ENCODE measurements around the gene RIOK2. TPM values are rescaled to one million over a fixed set of nuclear protein-coding genes. Genes with fewer than 3 reads are reported as not detected.
A peak's percentile ranks its signal among the peaks of the same experiment; 100 is the strongest.

The RIOK2 gene
- total and polyA plus RNA-seq, 9 of the 15 experiments (the other 6 are each of a cell fraction or from before 2014, with no cell fraction given) = 22.9 to 97.6 (median 47.8) TPM

DNA sequence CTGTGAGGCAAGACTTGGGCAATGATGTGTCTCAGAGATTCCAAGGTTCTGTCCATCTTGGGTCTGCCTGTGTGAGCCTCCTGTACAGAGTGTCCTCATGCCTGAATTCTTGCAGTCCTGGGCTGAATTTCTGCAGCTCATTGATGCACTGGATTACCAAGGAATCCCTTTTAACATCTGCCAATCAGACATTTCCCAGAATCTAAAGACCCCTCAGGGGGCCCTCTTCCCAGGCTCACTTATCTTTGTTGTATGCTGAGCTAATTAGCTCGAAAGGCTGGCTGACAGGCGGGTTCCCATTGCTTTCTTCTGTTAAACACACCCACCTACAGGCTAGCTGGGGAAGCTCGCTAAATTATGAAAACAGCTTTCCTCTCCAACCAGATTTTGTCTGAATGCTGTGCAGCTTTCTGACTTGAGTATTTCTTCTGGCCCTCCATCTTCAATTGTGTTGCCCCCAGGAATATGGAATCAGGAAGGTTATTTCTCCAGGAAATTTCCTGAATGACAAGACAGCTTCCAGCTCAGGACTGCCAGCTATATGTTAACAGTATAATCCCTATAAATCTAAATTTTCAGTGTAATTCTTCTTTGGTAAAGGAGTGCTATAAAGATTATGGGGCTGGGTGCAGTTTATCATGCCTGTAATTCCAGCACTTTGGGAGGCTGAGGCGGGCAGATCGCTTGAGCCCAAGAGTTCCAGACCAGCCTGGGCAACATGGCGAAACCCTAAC, 40.4 kb downstream of the RIOK2 start, which contains the start of gene LIX1 (continued):
- TF ChIP-seq CTCF (IDR thresholded peaks at IDR 0.05 in 2 of 3, conservative IDR thresholded peaks at IDR 0.05 in 1 of 3; ENCODE audit: insufficient read depth in 2 of 3, low read depth in 1 of 3, low read length in 3 of 3) (peak; percentile 56 to 78 (median 63)), SMC3 (conservative IDR thresholded peaks at IDR 0.05; ENCODE audit: insufficient read depth, low read depth, low read length) (peak; percentile 36; the same call in 1 of the 2 replicates), RNF219 (CRISPR knock-in tag; IDR thresholded peaks at IDR 0.05) (no peak), RNF2 (IDR thresholded peaks at IDR 0.05) (no peak), TCFL5 (CRISPR knock-in tag; conservative IDR thresholded peaks at IDR 0.05) (no peak), RAD21 (CRISPR knock-in tag; conservative IDR thresholded peaks at IDR 0.05 in 1 of 2, IDR thresholded peaks at IDR 0.05 in 1 of 2) (peak; percentile 78), RCOR1 (IDR thresholded peaks at IDR 0.05; ENCODE audit: borderline replicate concordance in 1 of 2, low read depth in 2 of 2, low read length in 2 of 2) (no peak), ZNF696 (CRISPR knock-in tag; conservative IDR thresholded peaks at IDR 0.05) (no peak), OTX1 (CRISPR knock-in tag; IDR thresholded peaks at IDR 0.05) (no peak), ZNF212 (CRISPR knock-in tag; IDR thresholded peaks at IDR 0.05) (no peak), FIP1L1 (IDR thresholded peaks at IDR 0.05; ENCODE audit: low read depth, low read length, poor library complexity, severe bottlenecking) (no peak), YBX1 (IDR thresholded peaks at IDR 0.05) (no peak), YY1 (IDR thresholded peaks at IDR 0.05; ENCODE audit: borderline replicate concordance in 1 of 3, control insufficient read depth in 1 of 3, extremely low read depth in 1 of 3, insufficient read depth in 3 of 3, insufficient read length in 1 of 3, insufficient replicate concordance in 2 of 3, low read depth in 1 of 3, low read length in 2 of 3) (no peak)
- TF ChIP-seq, protein P1, sequence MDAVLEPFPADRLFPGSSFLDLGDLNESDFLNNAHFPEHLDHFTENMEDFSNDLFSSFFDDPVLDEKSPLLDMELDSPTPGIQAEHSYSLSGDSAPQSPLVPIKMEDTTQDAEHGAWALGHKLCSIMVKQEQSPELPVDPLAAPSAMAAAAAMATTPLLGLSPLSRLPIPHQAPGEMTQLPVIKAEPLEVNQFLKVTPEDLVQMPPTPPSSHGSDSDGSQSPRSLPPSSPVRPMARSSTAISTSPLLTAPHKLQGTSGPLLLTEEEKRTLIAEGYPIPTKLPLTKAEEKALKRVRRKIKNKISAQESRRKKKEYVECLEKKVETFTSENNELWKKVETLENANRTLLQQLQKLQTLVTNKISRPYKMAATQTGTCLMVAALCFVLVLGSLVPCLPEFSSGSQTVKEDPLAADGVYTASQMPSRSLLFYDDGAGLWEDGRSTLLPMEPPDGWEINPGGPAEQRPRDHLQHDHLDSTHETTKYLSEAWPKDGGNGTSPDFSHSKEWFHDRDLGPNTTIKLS (IDR thresholded peaks at IDR 0.05; ENCODE audit: borderline replicate concordance, low read depth) = no peak

Data from K562 (cell line).